NB4 (cell line): ENCODE results near the gene NAGK.
A peak's percentile ranks its signal among the peaks of the same experiment; 100 is the strongest.

Experiments used
- DNase-seq: peaks from one replicate; pipeline ENCODE4 v3.0.0; 2010; ENCODE audit warnings: low read depth
- H3K4me3 ChIP-seq: one replicate; pipeline ENCODE4 v1.5.1; 2011; ENCODE audit warnings: mild to moderate bottlenecking, low read depth, low read length, moderate library complexity
- MYC ChIP-seq: IDR thresholded peaks from 2 replicates; pipeline ENCODE4 v1.6.1; 2011; ENCODE audit warnings: low read depth, low read length
- POLR2A ChIP-seq: IDR thresholded peaks from 2 replicates; pipeline ENCODE4 v1.6.1; 2011; ENCODE audit warnings: mild to moderate bottlenecking; ENCODE audit not compliant: insufficient read length; ENCODE audit errors: extremely low read depth
- TF ChIP-seq, protein P1 (sequence below): IDR thresholded peaks from 2 replicates; pipeline ENCODE4 v1.6.1; 2011; ENCODE audit warnings: low read depth, low read length
- TF ChIP-seq, protein P2 (sequence below): IDR thresholded peaks from one replicate; pipeline ENCODE4 v1.5.1; 2012; ENCODE audit warnings: low read depth, low read length

NAGK gene

DNA sequence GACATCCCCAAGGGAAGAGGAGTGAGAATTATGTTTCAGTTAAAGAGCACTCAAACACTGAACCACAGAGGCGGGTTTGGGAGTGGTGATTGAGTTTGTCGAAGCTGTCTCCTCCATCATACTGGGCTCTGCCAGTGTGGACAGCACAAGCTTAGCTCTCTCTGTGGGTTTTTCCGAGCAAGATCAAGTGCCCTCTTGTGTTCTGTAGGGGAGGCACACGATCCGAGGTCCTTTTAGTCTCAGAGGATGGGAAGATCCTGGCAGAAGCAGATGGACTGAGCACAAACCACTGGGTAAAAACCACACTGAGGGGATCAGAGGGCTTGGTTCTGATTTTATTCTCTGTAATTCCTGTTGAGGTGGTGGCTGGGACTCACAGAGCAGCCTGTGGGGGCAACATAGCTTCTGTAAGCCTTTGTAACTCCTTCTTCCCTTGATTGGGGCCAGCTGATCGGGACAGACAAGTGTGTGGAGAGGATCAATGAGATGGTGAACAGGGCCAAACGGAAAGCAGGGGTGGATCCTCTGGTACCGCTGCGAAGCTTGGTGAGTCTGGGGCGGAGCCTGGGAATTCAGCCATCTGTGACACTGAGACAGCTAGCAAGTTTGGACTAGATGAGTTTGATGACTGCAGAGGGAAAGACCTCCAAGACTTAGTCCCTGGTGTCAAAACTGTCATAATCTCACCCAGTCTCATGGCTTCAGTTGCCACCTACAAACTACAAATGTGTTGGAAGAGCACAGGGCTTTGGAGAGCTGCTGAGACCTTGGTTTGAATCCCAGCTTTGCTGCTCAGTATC, 2.0 kb downstream of the NAGK start:
- TF ChIP-seq, protein P1, sequence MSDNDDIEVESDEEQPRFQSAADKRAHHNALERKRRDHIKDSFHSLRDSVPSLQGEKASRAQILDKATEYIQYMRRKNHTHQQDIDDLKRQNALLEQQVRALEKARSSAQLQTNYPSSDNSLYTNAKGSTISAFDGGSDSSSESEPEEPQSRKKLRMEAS: no peak
- no peak for TF ChIP-seq POLR2A
- TF ChIP-seq MYC: no peak
- TF ChIP-seq, protein P2, sequence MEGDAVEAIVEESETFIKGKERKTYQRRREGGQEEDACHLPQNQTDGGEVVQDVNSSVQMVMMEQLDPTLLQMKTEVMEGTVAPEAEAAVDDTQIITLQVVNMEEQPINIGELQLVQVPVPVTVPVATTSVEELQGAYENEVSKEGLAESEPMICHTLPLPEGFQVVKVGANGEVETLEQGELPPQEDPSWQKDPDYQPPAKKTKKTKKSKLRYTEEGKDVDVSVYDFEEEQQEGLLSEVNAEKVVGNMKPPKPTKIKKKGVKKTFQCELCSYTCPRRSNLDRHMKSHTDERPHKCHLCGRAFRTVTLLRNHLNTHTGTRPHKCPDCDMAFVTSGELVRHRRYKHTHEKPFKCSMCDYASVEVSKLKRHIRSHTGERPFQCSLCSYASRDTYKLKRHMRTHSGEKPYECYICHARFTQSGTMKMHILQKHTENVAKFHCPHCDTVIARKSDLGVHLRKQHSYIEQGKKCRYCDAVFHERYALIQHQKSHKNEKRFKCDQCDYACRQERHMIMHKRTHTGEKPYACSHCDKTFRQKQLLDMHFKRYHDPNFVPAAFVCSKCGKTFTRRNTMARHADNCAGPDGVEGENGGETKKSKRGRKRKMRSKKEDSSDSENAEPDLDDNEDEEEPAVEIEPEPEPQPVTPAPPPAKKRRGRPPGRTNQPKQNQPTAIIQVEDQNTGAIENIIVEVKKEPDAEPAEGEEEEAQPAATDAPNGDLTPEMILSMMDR: peak; percentile 38
- H3K4me3 ChIP-seq: no peak overlapping the region
- DNase-seq: peak; percentile 54

DNA sequence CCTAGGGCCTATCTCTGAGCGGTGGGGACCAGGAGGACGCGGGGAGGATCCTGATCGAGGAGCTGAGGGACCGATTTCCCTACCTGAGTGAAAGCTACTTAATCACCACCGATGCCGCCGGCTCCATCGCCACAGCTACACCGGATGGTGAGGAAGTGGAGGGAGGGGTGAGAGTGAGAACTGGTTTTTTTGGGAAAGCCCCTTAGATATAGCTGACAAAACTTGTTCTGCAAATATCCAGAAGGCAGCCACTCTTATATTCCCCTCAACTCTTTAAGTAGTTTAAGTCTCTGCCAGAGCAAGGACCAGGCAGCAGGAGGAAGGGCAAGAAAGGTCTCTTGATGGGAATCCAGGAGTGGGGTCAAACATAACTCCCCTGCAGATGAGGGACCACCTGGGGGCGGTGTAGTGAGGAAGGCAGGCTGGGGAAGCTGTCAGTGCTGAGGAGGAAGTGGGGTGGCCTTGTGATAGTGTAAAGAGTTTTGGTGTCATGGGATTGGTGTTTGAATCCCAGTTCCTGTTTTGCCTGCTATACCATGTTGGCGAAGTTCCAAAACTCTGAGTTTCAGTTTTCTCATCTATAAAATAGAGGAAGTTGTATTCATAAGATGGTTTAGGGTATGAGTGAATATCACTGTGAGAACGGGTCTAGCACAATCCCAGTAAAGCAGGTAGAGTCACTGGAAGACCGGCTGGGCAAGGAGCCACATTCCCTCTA, 3.4 kb downstream of the NAGK start:
- peak; percentile 98 for DNase-seq
- H3K4me3 ChIP-seq: peak overlapping the region; percentile 29
- TF ChIP-seq, protein P2: peak; percentile 71
- TF ChIP-seq, protein P1: peak; percentile 65
- TF ChIP-seq MYC (peak; percentile 39; the same call in 1 of the 2 replicates), POLR2A (no peak)

DNA sequence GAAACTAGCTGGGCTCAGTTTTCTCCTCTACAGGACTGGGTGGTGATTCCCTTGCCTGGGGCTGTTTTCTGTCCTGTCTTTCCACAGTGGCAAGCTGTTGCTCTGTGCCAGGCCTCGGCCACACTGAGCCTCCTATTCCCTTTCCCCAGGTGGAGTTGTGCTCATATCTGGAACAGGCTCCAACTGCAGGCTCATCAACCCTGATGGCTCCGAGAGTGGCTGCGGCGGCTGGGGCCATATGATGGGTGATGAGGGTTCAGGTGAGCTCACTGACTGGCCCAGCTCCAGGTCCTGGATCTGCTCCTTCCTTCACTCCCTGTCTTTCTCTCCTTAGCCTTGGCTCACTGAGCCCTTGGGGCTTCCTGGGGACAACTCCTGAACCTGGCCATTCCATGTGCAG, 4.0 kb downstream of the NAGK start:
- peak overlapping the region; percentile 29 for H3K4me3 ChIP-seq
- no peak for DNase-seq
- TF ChIP-seq, protein P1: no peak
- no peak for TF ChIP-seq MYC
- TF ChIP-seq, protein P2: no peak
- no peak for TF ChIP-seq POLR2A

DNA sequence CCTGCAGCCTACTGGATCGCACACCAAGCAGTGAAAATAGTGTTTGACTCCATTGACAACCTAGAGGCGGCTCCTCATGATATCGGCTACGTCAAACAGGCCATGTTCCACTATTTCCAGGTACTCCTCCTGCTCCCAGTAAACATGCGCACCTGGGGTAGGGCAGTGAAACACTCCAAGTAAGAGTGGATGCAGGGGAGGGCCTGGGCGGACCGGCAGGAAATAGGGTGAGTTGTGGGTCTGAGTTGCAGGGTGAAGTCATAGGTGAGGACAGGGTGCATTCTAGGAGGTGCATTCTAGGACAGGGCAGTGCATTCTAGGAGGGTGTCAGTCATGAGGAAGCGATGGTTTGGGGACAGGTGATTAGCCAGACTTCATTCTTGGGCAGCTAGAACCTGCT, 5.0 kb downstream of the NAGK start:
- no peak for DNase-seq
- H3K4me3 ChIP-seq: no peak overlapping the region
- TF ChIP-seq, protein P1: no peak
- TF ChIP-seq, protein P2: no peak
- TF ChIP-seq POLR2A (no peak), MYC (no peak)

DNA sequence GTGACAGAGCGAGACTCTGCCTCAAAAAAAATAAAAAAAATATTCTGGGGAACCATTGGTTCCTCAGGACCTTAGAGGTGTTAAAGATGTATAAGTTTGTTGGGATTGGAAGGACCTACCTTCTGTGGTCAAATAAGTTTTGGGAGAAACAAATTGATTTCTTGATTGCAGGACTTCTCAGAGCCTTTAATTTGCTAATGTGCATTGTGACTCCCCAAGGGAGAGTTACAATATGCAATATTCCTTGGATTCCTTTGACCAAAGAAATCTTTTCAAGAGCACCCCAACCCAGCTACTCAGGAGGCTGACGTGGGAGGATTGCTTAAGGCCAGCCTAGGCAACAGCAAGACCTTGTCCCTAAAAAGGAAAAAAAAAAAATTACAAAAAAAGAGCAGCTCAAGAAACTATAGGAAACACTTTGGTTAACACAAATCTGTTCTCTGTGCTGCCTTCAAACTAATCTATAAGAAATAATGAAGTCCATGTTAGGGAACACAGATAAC, 6.5 kb downstream of the NAGK start:
- DNase-seq: no peak
- no peak overlapping the region for H3K4me3 ChIP-seq
- TF ChIP-seq POLR2A (no peak), MYC (no peak)
- TF ChIP-seq, protein P2: no peak
- TF ChIP-seq, protein P1: no peak
